ENCODE measurements around the gene PDCD1. TPM values are rescaled to one million over a fixed set of nuclear protein-coding genes. Genes with fewer than 3 reads are reported as not detected.

The PDCD1 gene
- total and polyA plus RNA-seq, 2 of the 8 experiments (the other 6 are each of a cell fraction or from before 2014, with no cell fraction given): 0.48 to 1.1 TPM

DNA sequence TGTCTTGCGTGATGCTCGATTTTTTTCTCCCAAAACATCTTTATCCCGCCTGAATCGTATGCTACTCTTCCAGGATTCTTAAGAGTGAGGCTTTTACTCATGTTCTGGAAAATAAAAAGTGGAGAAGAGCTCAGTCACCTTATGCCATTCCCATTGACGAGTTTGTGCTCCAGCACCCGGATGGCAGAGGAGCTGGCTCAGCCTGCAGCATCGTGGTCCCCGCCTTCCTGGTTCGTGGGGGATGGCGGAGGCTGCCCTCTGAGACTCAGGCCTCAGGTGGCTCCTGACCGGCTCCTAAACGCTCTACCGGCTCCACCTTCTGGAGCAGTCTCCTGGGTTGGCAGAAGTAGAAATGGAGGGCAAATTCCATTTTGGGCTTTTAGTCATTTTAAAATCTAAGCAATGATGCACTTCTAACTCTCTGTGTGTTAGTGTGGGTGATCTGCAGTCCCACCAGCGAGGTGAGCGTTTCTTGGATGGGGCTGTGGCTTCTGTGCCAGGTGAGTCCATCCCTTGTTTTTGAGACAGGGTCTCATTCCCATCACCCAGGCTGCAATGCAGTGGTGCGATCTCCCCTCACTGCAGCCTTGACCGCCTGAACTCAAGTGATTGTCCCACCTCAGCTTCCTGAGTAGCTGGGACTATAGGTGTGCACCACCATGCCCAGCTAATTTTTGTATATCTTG, 38.7 kb upstream of the PDCD1 start (continued):
- TF ChIP-seq CTBP2 (IDR thresholded peaks at IDR 0.05; ENCODE audit: borderline replicate concordance, insufficient read depth, insufficient read length, low read length) (no peak), ASH2L (IDR thresholded peaks at IDR 0.05; ENCODE audit: low read length) (no peak), TEAD4 (IDR thresholded peaks at IDR 0.05; ENCODE audit: low read depth, low read length) (no peak), RNF2 (IDR thresholded peaks at IDR 0.05; ENCODE audit: borderline replicate concordance, low read depth, low read length, missing control alignments, poor library complexity, severe bottlenecking) (no peak)

All from H1 (cell line).